ENCODE measurements around the gene GDF10.

GDF10 gene

DNA sequence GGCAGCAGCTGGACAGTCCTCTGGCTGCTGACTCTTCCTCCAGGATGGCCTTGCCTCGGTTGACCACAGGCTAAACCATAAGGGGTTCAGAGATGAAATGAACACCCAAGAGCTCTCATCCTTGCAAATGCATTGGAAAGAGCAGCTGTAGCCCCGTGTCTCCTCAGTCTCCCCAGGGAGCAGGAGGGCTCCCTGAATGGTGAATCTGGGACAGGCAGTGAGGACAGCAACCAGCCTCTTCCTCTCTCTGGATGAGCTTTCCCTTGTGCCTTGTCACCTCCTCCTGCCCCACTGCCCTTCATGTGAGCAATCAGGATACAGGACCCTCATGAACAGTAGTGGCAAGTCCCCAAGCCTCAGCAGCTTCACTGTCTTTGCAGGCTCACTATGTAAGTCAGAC is 23.9 kb upstream of the GDF10 start:
- DNase-seq: no peak

DNA sequence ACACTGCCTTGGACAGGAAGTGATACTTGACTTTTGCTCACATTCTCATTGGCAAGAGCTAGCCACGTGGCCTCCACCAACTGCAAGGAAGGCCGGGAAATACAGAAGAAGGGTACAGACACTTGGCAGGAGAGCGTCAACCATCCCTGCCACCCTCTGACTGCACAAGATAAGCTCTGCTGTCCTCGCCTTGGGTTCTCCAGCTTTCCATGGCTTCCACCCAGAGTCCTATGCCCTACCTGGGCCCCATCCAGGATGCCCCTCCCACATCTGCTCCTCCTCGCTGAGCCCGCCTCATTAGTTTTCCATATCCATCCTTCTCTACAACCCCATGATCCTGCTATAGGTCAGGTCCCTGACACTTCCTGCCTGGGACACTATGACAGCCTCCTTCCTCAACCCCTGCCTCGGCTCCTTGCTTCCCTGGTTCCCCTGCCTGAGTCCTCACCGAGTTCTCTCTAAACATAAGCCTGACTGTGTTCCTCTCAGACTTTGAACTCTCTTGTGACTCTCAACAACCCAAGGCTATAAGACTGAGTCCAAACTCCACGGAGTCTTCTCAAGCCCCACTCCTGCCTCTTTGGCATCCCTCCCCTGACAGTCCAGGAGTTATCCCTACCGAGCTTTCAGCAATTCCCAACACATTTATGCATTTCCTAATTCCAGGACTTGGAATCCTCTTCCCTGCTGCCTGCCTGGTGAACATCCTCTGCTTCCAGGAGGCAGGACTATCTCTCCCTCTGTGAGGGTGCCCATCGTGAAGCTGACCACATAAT is 23.2 kb upstream of the GDF10 start:
- no peak for DNase-seq

DNA sequence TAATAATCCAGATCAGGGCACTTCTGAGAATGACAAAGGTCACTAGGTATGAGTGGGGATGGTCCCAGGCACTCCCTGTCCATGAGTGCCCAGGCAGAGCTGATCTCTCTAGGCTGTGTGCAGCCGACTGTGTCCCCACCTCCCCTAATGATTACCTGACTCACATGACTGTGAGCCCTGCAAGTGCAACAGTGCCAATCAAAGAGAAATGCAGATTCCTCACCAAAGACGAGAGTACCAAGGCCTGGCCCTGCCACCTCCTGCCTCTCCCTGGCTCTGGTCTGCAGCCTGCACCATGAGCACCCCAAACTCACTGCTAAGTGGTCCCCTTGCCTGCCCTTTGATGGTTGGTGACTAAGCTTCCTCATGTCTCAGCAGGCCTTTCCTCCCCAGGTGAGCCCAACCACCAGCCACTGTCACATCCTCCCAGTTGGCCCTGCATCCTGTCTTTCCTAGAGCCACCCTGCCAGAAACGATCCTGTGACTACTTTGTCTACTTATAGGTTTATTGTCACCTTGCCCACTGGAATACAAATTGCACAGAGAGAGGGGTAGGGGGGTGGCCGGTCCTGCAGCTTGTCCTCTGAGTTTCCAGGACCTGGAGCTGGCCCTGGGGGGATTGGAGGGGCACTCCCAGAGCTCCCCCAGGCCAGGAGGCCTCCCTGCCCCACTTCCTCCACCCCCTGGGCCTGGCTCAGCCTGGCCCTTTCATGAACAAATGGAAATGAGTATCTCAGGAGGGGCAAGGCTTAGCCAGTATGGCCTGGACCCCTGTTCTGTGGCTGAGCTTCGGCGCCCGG is 22.4 kb upstream of the GDF10 start:
- DNase-seq: no peak

DNA sequence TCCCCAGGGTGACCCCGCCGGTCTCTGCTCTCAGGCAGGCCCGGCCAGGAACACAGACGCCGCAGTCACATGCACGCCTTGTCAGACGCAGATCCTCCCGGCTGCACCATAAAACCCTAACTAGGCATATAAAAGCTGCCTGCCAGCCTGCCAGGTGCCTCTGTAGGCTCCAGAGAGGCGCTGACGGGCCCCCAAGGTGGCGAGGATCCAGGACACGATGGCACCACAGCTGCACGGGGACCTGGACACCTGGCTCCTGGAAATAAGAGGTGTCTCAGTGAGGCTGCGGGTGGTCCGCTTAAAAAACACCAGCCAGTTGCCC is 21.9 kb upstream of the GDF10 start:
- DNase-seq: no peak

DNA sequence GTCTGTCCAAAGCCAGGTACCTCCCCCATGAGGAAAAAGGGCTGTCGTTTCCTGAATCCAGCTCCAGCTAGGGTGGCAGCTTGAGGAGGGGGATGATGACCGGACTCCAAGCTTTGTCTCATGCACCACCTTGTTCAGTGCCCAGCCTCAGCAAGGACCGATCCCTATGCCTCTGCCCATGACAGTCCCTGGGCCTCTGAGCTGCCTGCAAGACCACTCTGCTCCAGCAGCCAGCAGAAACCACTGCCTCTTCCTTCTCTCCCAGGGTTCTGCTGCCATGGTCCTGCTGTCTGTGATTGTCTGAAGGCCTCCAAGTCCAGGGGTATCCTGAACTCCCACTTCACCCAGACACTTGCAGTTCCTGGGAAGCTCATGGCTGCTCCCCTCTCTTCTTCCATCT is 21.3 kb upstream of the GDF10 start:
- DNase-seq: no peak

DNA sequence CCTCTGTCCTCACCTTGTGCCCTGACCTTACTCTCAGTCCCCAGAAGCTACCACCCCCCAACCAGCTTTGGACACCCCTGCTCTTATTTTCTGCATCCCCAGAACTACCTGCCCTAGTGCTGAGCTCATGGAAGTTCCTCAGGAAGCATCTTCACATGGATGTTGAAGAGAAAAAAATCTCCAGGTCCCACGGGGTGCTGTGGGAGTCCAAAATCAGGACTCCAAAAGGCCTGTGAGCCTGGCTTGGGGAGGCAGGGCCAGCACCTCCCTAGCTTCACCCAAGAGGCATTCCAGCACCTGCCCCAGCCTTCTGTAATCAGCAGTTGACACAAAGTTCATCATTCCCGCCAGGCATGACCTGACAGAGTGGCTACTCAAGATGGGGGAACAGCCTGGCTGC is 20.7 kb upstream of the GDF10 start:
- DNase-seq: no peak

DNA sequence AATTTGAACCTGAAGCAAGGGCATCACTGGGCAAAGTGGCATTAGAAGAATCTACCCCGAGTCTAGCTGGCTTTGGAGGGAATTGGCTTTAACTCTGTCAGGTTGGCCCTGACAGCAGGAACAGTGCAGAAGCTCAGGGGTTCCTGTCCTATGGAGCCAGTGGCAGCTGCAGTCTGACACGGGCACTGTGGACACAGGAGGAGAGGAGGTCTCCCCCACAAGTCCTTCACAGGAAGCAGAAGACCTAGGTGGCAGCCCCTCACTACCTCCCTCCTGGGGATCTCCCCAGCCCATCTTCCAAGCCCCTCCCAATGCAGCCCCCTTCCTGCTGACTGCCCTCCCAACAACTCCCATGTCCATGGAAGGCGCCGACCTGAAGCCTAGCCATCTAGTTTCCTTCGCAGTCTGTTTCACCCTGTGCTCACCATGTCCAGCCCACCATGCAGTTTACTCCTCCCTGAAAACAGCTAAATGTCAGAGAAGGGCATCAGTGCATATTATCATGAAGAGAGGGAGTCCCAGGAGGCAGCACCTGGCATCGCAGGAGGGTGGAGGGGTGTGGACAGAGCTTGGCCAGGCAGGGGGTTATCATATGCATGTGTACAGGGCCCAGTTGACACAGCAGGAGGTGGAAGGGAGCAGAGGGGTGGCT is 17.9 kb upstream of the GDF10 start:
- no peak for DNase-seq

DNA sequence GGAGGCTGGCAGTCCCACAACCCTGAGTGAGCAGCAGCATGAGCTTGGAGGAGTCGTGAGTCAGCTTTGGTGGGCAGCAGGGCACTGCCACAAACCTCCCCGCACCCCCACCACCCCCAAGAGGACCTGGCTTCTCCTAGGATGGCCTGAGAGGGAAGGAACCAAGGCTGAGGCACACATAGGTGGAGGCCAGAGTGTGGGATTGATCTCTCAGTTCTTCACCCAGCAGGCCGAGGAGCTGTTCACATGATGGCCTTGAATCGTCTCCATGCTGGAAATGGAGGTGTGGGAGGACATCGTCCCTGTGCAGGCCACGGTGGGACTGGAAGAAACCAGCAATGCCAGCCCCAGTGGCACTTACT is 17.4 kb upstream of the GDF10 start:
- DNase-seq: no peak

DNA sequence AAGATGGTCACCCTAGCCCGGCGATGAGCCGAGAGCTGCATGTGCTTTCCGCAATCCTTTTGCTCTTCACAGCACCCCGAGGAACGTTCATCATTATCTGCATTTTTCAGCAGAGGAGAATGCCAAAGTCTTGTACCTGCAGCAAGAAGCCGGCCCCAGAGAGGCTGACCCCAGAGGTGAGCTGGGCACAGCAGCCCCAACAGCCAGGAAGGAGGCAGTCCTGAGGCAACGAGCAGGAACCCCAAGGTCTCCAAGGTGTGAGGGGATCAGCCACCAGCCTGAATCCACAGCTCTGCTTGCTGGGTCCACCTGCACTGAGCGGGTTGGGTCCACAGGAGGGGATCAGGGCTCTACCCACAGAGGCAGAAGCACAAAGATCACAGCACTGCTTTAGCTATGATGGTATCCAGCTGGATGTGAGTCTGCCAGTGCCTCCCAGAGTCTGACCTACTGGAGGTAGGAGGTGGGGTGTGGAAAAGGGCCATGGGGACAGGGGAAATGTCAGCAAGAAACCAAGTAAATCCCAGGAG is 16.8 kb upstream of the GDF10 start:
- no peak for DNase-seq

DNA sequence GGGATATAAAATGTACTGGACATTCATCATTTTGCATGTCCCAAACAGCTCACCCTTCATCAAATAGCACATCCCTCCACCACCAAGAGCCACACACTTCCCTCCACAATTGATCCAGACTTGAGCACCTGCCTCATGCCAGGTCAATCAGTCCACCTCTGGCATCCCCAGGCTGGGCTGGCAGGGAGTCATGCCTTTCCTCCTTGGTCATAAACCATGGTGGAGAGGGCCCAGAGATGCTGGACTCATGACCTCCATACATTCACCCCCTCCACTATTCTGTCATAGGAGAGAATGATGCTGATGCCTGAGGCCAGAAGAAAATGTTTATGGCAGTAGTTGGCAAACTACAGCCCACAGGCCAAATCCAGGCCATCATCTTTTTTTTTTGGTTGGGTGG is 16.1 kb upstream of the GDF10 start:
- DNase-seq: no peak

DNA sequence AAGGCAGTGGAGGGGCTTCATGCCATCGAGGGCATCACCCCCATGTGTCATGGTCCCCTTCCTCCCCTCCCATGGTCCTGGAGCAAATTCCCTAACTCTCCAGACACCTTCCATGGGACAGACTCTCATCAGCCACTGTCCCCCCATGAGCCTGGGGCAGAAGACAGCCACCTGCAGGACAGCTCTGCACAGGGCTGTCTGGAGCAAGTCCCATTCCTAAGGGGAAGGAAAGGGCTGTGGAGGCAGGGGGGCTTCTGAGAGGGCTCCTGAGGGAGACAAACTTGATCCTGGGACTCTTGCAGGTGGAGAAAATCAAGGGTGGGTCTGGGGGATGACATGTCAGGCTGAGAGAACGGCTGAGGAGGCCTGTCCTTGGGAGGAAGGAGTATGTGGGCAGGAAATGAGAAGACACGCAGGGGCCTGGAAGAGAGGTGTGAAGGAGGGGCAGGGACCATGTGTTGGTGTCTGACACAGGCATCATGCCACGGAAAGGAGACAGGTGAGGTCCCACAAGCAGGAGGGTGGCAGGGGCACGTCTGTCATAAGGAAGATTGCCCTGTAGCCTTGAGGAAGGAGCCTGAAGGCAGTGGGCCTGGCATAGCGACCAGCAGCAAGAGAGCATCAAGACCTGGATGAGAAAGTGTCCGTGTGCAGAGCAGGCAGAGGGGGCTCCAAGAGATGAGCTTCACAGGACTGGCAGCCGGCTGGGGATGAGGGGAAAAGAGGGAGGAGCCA is 14.4 kb upstream of the GDF10 start:
- no peak for DNase-seq

DNA sequence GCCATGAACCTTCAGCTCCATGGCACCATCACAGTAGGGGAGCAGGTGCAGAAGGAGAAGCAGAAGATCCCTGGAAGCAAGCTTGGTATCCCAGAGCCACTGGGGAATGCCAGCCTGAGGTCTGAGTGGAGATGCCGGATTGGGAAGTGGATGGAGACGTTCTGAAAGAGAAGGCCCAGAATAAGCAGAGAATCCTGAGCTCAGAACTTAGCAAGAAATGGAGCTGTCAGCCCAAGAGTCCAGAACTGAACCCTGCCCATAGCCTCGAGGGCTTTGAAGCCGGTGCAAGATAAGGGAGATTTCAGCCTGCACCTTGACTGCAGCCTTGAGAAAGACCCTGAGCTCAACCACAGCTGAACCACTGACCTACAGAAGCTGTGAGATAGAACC is 13.9 kb upstream of the GDF10 start:
- no peak for DNase-seq

DNA sequence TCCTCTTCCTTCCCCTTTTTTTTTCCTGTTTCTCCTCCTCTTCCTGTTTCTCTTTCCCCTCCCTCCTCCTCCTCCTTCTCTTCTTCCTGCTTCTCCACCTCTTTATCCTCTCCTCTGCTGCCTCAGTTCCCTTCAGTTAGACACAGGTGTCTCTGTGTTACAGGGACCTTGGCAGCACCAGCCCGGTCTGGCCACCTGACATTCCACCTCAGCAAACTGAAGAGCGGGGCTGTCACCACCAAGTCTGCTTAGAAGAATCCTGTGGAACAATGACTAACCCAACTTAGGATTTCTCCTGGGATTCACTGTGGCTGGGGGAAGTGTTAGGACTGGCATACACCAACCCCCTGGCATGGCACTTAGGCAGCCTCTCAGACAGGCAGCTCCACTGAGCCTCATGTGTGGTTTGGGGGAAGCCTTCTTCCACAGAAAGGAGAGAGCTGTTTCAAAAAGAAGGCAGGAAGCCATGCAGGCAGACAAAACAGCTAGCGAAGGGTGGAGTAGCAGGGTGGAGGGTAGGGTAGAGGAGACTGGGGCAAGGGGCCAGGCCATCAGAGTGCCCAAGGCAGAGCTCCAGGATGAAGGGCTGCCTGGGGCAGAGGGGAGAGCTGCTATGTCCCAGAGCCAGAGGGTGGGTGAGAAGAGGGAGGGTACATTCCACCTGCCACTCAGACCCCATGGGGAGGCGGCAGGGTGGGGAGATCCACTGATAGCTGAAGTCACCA is 13.2 kb upstream of the GDF10 start:
- no peak for DNase-seq

DNA sequence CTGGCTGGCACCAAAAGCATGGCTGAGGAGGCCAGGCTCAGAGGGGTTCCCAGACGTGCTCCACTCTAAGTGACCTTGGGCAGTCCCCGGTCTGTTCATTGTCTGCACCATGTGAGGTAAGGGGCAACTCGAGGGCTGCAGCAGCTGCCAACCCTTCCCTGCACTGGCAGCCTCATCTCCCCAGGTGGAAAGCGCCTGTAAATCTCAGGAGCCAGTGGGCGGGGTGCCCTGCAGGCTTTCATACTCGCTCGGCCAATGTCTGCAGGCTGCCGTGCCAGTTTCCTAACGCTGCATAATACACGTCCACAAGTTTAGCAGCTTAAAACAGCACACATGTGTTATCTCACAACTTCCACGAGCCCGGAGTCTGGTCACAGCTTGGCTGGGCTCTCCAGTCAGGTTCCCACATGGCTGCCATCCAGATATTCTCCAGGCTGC is 12.6 kb upstream of the GDF10 start:
- DNase-seq: no peak

DNA sequence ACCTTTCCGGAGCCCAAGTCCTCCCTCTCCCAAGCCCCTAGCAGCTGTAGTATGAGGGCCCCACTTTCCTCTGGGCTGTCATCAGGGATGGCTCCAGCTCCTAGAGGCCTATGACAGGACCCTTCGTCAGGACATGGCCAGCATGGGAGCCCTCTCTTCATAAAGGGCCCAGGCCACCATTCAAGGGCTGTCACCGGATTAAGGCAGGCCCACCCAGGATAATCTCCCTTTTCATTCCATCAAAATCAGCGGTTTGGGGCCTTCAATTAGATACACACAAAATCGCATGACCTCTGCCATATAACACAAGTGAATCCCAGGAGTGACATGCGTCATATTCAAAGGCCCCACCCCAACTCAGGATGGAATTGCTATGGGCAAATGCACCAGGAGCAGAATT is 12.2 kb upstream of the GDF10 start:
- no peak for DNase-seq

DNA sequence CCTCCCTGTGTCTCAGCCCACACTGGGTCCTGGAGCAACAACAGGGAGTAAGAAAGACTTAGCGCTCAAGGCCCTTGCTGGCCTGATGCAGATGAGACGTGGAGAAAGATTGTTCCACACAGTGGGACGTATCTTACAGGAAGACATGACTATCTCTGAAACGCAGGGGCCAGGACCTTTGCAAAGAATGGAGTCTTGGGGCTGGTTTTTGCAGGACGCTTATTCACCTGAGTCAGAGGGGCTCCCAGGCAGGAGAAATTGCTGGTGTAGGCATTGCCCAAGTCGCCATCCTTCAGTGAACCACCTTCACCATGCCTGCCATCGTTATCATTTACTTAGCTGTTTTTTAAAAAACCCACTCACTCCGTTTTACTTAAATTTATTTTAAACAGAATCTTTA is 11.8 kb upstream of the GDF10 start:
- no peak for DNase-seq

DNA sequence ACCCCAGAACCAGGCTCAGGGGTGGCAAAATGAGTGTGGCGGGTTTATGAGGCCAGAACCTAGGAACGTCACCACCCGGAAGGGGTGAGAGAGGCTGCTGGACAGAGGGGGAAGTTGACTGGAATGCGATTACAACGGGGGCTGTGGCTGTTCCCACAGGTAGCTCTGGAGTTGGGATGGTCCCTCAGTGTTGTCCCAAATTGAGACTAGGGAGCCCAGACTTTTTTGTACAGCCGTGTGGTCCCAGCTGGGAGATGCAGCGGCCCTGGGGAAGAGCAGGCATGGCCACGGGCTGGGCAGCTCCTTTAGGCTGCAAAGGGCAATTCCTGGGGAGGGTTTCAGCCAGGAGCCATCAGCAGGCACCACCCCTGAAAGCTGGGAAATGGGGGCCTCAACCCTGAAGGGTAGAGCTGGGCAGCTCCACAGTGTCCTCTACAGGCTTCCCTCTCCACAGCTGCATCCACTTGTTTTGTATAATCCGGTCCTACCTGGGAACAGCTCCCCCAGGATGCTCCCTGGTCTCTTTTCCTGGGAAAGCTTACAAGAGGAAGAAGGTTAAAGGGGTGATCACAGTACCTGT is 11.0 kb upstream of the GDF10 start:
- DNase-seq: no peak

DNA sequence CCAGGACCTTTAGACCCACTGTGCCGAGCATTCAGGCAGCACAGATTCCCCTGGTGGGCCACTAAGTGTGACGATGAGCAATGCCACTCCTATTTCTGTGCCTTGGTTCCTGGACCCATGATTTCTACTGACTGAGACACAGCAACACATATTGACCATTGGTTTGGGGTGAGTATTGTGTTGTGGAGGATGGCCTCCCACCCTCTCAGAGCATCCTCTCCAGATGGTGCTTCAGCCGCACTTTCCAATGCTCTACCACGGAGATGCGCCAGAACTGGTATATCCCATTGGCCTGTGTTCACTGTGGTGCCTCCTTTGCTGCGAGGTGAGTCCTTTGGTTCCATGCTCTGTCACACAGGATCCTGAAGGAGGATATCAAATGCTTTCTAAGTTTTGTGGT is 10.1 kb upstream of the GDF10 start:
- DNase-seq: no peak

DNA sequence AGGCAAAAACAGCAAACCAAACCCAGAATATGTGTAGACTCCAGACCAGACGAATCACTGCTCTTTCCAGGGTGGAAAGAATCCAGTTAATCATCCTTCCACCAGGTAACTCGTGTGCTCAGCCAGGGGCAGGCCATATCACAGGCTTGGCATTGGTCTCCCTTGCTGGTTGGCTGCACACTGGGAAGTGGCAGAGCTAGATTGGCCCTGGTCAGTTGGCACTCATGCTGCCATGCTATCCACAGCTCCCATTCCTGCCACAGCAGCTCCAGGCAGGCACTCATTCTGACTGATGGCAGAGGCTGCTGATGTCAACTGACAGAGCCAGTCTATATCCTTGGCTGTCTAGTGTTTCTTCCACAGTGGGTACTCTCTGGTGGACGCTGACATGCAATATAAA is 9.7 kb upstream of the GDF10 start:
- DNase-seq: no peak

DNA sequence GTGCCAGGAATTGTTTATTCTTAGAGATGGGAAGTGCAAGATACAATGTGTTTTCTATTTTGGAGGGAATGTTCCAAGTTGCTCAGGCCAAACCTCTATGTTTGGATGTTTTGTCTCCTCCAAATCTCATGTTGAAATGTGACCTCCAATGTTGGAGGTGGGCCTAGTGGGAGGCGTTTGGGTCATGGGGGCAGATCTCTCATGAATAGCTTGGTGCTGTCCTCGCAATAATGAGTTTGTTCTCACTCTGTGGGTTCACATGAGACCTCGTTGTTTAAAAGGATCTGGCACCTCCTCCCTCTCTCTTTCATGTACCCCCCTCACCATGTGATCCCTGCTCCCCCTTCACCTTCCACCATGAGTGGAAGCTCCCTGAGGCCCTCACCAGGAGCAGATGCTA is 8.3 kb upstream of the GDF10 start:
- DNase-seq: no peak

DNA sequence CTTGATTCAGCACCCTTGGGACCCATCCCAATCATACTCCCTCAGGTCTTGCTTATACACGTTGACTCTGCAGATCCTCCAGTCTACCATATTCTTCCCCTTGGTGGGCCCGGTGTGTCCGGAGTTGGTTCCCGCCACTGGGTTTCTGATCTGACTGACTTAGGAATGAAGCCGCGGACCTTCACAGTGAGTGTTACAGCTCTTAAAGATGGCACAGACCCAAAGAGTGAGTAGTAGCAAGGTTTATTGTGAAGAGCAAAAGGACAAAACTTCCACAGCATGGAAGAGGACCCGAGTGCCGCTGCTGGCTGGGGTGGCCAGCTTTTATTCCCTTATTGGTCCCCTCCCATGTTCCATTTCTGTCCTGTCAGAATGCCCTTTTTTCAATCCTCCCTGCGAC is 5.9 kb upstream of the GDF10 start:
- no peak for DNase-seq

DNA sequence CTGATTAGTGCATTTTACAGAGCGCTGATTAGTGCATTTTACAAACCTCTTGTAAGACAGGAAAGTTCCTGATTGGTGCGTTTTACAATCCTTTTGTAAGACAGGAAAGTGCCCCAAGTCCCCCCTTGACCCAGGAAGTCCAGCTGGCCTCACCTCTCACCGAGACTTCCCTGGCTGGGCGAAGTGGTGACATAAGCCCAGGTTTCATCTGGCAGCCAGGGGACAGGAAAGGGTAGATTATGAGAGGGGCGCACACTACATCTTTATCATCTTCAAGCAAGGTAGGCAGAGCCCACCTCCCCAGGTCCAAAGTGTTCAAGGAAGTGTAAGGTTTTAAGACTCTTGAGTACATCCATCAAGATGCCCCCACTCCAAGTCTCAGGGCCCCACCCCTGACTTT is 5.5 kb upstream of the GDF10 start:
- DNase-seq: no peak
